NT2/D1 (cell line): ENCODE results near the gene C9orf78.

Source experiments
- SUZ12 ChIP-seq: IDR thresholded peaks from 2 replicates; pipeline ENCODE4 v1.6.1; 2011; ENCODE audit not compliant: insufficient read length, insufficient read depth; ENCODE audit errors: extremely low read depth
- YY1 ChIP-seq: IDR thresholded peaks from 2 replicates; pipeline ENCODE4 v1.6.1; 2011; ENCODE audit not compliant: insufficient read length, insufficient read depth
- ZNF274 ChIP-seq: IDR thresholded peaks from 2 replicates; pipeline ENCODE4 v1.6.1; 2011; ENCODE audit warnings: mild to moderate bottlenecking, low read depth, low read length

GRCh38 chr9:129845373-129845772 is 10.3 kb upstream of the C9orf78 start:
- TF ChIP-seq ZNF274 (no peak), YY1 (no peak), SUZ12 (no peak)
